HEK293 (cell line): Measurements from ENCODE around the gene TICRR.

Experiments
- CTCF ChIP-seq: fragments of 450-650 bp; formaldehyde crosslinking; IDR thresholded peaks from 2 replicates; pipeline ENCODE4 v1.5.1; 2016; ENCODE audit warnings: missing biosample characterization, missing genetic modification characterization
- PATZ1 ChIP-seq: fragments of 450-650 bp; formaldehyde crosslinking; IDR thresholded peaks from 2 replicates; pipeline ENCODE4 v1.5.1; 2016; ENCODE audit warnings: missing biosample characterization, missing genetic modification characterization
- ZBTB1 ChIP-seq: fragments of 450-650 bp; formaldehyde crosslinking; IDR thresholded peaks from 2 replicates; pipeline ENCODE4 v1.5.1; 2016; ENCODE audit warnings: missing biosample characterization, missing genetic modification characterization
- ZBTB21 ChIP-seq: fragments of 450-650 bp; formaldehyde crosslinking; IDR thresholded peaks from 2 replicates; pipeline ENCODE4 v1.5.1; 2017; ENCODE audit warnings: missing biosample characterization, missing genetic modification characterization
- ZBTB49 ChIP-seq: fragments of 450-650 bp; formaldehyde crosslinking; IDR thresholded peaks from 2 replicates; pipeline ENCODE4 v1.5.1; 2016; ENCODE audit warnings: missing biosample characterization, missing genetic modification characterization, low read depth
- ZIC2 ChIP-seq: fragments of 450-650 bp; formaldehyde crosslinking; IDR thresholded peaks from 2 replicates; pipeline ENCODE4 v1.5.1; 2016; ENCODE audit warnings: missing biosample characterization, missing genetic modification characterization
- ZNF280D ChIP-seq: fragments of 450-650 bp; formaldehyde crosslinking; IDR thresholded peaks from 2 replicates; pipeline ENCODE4 v1.5.1; 2016; ENCODE audit warnings: missing biosample characterization, missing genetic modification characterization
- ZNF37A ChIP-seq: fragments of 450-650 bp; IDR thresholded peaks from 2 replicates; pipeline ENCODE4 v1.5.1; 2018; ENCODE audit warnings: missing biosample characterization, missing genetic modification characterization
- ZNF426 ChIP-seq: fragments of 450-650 bp; formaldehyde crosslinking; IDR thresholded peaks from 2 replicates; pipeline ENCODE4 v1.5.1; 2017; ENCODE audit warnings: missing biosample characterization, missing genetic modification characterization, mild to moderate bottlenecking, inconsistent platforms, moderate library complexity
- ZNF707 ChIP-seq: fragments of 450-650 bp; formaldehyde crosslinking; IDR thresholded peaks from 2 replicates; pipeline ENCODE4 v1.5.1; 2016; ENCODE audit warnings: missing biosample characterization, missing genetic modification characterization

- TF ChIP-seq PATZ1 = no peak
- peak; percentile 21; the same call in 1 of the 2 replicates for TF ChIP-seq CTCF (tag by site-specific recombination)
- no peak for TF ChIP-seq ZNF707 (tag by site-specific recombination)
- TF ChIP-seq ZNF37A (tag by site-specific recombination) = no peak
- no peak for TF ChIP-seq ZIC2 (tag by site-specific recombination)
- no peak for TF ChIP-seq ZNF426 (tag by site-specific recombination)
- no peak for TF ChIP-seq ZBTB49 (tag by site-specific recombination)
- TF ChIP-seq ZBTB1 = no peak
- no peak for TF ChIP-seq ZBTB21 (tag by site-specific recombination)
- TF ChIP-seq ZNF280D (tag by site-specific recombination) = no peak
Observed at GRCh38 chr15:89556413-89557262, 18.6 kb upstream of the TICRR start.
